Effector memory CD4-positive, alpha-beta T cell (primary cell): Measurements from ENCODE around the gene CTCF.
A peak's percentile ranks its signal among the peaks of the same experiment; 100 is the strongest.

Experiments used
- DNase-seq, 3 donors: peaks; one replicate each; pipeline ENCODE4 v3.0.0-alpha.2; 2020
- H3K27ac ChIP-seq: 2 replicates; pipeline ENCODE4 v1.7.0; 2013; ENCODE audit warnings: mild to moderate bottlenecking, low read length, moderate library complexity; ENCODE audit not compliant: insufficient read depth, poor library complexity, severe bottlenecking
- H3K27me3 ChIP-seq: replicated peaks from 2 replicates; pipeline ENCODE4 v1.7.0; 2013; ENCODE audit warnings: mild to moderate bottlenecking, low read length; ENCODE audit not compliant: insufficient read depth, control insufficient read depth, poor library complexity, severe bottlenecking
- H3K36me3 ChIP-seq: 2 replicates; pipeline ENCODE4 v1.7.0; 2013; ENCODE audit warnings: mild to moderate bottlenecking, low read length, moderate library complexity; ENCODE audit not compliant: control insufficient read depth, insufficient read depth
- H3K4me1 ChIP-seq: 2 replicates; pipeline ENCODE4 v1.7.0; 2013; ENCODE audit warnings: low read length, mild to moderate bottlenecking; ENCODE audit not compliant: control insufficient read depth, insufficient read depth, poor library complexity, severe bottlenecking
- H3K4me3 ChIP-seq: 2 replicates; pipeline ENCODE4 v1.7.0; 2013; ENCODE audit warnings: low read length, low read depth, mild to moderate bottlenecking; ENCODE audit not compliant: insufficient read depth, poor library complexity, severe bottlenecking
- H3K9me3 ChIP-seq: 2 replicates; pipeline ENCODE4 v1.7.0; 2013; ENCODE audit warnings: mild to moderate bottlenecking, low read length, moderate library complexity; ENCODE audit not compliant: control insufficient read depth

The CTCF gene

DNA sequence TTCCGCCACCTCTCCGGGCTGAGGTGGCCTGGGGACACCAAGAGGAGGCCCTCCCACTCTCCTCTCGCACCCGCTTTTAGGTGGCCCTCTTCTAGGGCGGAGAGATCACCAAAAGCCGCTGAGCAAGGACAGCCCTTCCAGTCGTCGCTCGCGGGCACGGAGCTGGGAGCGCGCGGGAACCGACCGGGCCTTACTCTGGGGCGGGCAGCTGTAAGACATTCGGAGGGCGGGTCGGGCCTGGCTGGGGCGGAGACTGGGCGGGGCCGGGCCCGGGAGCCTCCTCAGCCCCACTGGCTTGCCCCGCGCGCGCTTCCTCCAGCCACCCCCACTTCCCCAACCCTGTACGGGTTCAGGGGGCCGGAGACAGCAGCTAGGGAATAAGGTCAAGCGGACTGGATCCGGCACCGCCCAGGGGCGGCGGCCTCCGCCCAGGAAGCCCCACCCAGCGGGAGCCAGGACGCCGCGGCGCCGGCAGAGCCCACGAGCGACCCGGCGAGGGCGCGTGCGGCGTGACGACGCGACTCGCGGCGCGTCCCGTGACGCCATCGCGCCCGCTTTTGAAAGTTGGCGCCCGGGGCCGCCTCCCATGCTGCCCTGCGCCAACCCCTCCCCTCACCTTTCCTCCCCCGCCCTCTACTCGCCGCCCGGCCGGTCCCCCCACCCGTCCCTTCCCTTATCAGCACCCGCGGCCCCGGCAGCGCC lies 351 bp upstream of the CTCF start:
- Histone ChIP-seq H3K27ac (peak overlapping the region; percentile 79), H3K27me3 (no peaks in the 10 kb centered on the region), H3K4me1 (peaks cover 24% of the 10 kb centered on the region), H3K36me3 (no peaks in the 10 kb centered on the region), H3K9me3 (no peaks in the 10 kb centered on the region), H3K4me3 (peak overlapping the region; percentile 65)
- peak; percentile 93 to 96 (median 95) for DNase-seq

DNA sequence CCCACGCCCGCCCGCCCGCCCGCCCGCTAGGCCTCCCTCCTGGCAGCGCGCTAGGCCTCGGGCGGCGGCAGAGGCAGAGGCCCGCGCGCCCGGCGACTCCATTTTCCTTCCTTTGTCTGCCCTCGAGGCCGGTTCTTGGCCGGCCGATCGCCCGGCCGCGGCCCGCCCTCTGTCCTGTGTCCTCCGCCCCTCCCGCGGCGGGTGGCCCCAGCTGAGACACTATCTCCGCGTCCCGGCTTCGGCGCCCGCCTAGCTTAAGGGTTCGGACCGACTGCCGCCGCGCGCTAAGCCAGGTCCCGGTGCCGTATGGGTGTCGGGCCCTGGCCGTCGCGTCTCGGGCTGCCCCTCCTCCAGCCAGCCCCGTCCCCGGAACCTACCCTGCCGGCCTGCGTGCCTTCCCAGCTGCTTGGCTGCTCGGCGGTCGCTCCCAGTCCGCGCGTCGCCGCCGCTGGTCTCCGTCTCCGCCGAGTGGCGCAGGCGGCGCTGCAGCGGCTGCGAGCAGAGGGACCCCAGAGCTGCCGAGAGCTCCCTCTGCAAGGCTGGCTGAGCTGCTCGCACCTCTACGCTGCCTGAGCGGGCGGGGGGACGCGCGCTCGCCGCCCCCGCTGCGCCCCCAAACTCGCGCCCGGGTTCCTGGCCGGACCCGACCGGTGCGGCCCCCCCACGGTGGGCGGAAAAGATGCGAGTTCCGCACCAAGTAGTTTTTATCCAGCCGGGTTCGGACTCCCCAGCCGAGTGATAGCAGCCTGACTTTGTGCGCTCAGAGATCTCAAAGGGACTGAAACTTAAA lies 787 bp downstream of the CTCF start:
- H3K27ac ChIP-seq, result peak overlapping the region; percentile 95
- H3K36me3 ChIP-seq, result no peaks in the 10 kb centered on the region
- no peaks in the 10 kb centered on the region for H3K27me3 ChIP-seq
- H3K4me3 ChIP-seq, result peak overlapping the region; percentile 96
- peaks cover 23% of the 10 kb centered on the region for H3K4me1 ChIP-seq
- no peaks in the 10 kb centered on the region for H3K9me3 ChIP-seq
- peak; percentile 35 to 53 (median 50) for DNase-seq

DNA sequence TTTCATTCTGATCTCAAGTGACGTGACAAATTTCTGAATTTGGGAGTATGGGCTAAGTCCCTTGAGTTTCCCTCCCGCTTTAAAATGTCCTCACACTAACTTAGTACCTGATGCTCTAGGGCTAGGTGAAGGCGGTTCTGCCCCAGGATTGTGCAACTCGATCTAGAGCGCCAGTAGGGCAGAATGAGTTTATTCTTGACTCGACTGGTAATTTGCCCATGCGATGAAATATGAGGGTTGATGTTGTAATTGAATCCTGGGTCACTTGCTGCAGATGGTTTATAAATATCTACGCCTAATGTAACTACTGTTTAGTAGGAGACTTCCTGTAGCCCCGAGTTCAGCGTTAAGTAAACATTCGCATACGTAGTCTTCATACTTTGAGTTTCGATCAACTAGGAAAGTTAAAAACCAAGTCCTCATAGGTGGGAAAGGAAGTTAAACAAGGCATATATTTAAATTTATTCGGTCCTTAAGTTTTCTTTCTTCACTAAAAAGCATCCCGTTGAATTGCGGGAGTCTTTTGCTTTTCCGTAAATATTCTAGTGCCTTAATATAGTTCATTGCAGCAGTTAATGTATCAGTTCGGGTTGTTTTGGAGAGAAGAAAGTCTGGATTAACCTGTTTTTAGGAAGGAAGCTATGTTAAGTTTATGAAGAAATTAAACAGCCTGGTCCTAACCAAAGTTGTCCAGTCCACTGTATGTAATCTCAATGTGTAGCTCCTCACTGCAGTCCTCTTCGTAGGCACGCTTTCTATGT lies 1.6 kb downstream of the CTCF start:
- Histone ChIP-seq H3K27me3 (no peaks in the 10 kb centered on the region), H3K27ac (peak overlapping the region; percentile 95), H3K4me3 (peak overlapping the region; percentile 96), H3K4me1 (peaks cover 23% of the 10 kb centered on the region), H3K36me3 (no peaks in the 10 kb centered on the region), H3K9me3 (no peaks in the 10 kb centered on the region)
- DNase-seq, result no peak

DNA sequence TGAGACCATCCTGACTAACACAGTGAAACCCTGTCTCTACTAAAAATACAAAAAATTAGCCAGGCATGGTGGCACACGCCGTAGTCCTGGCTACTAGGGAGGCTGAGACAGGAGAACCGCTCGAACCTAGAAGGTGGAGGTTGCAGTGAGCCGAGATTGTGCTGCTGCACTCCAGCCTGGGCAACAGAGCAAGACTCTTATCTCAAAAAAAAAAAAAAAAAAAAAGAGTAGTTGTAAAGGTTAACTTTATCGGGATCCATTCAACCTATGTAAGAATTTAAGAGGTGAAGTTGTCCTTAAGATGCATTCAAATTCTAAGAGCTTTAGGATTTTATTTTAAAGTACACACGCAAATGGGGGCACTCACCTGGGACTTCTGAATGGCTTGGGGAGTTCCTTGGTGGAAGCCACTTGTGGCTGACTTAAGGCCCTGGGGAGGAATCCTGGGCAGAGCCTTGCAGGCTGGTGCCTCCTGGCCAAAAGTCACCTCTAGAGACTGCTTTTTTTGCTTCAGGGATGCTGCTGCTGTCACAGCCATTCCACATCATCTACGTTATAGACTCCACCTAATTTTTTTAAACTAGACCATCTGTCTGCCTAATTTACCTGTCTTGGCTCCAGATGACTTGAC lies 3.3 kb downstream of the CTCF start:
- Histone ChIP-seq H3K4me1 (peaks cover 21% of the 10 kb centered on the region), H3K36me3 (no peaks in the 10 kb centered on the region), H3K9me3 (no peaks in the 10 kb centered on the region), H3K27ac (no peak overlapping the region), H3K27me3 (no peaks in the 10 kb centered on the region), H3K4me3 (no peak overlapping the region)
- DNase-seq, result no peak

DNA sequence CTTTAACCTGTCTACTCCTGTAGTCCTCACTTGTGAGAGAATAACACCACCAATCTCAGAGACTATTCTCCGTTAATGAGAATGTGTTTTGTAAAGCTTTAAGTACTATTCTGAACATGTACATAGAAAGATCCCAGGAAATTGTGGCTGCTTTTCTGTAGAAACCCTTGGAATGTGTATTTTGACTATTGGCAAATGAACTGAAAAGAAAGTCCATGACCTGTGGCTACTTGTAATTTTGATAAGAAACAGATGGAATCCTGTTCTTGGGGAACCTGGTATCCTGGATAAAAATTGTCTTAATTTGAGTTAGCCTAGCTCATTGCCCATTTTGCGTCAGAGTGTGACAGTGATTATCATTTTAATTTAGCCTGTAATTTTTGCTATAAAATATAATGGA lies 9.1 kb downstream of the CTCF start:
- DNase-seq, result no peak
- Histone ChIP-seq H3K36me3 (peaks cover 32% of the 10 kb centered on the region), H3K27ac (no peak overlapping the region), H3K4me3 (no peak overlapping the region), H3K4me1 (peaks cover 7% of the 10 kb centered on the region), H3K9me3 (no peaks in the 10 kb centered on the region), H3K27me3 (no peaks in the 10 kb centered on the region)

DNA sequence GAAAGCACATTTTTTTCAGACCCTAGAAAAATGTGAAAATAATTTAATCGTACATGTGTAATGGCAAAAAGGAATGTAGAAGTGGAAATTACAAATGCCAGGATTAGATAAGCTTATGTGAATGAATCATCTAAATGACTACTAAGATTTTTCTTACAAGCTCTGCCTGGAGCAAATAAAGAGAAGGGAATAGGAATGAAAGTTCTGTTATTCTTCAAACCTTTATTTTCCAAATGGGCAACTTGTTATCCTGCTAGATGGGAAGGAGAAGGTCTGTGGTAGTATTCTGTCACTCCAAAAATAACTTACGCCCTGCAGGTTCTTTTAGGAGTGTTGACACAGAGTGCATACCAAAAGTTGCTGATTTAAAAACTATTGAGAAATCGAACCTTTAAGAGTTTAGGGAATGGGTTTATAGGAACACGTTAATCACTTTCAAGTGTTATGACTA lies 9.7 kb downstream of the CTCF start:
- Histone ChIP-seq H3K4me1 (peaks cover 1% of the 10 kb centered on the region), H3K36me3 (peaks cover 32% of the 10 kb centered on the region), H3K27ac (no peak overlapping the region), H3K4me3 (no peak overlapping the region), H3K9me3 (no peaks in the 10 kb centered on the region), H3K27me3 (no peaks in the 10 kb centered on the region)
- no peak for DNase-seq

DNA sequence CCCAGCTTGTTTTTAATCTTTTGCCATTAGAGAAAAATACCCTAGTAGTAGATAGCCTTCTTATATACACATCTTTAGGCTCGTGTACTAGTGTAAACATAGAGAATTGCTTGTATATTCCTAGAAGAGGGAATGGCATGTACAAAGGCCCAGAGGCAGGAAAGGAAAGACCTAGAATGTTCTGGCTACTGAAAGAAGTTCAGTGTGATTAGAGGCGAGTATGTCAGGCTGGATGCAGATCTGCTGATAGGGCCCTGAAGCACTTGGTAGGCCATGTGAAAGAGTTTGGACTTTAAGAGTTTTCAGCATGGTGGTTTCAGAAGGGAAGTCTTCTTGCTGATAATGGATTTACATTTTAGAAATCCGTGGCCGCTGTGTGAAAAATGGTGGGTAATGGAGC lies 17.4 kb downstream of the CTCF start:
- Histone ChIP-seq H3K27me3 (no peaks in the 10 kb centered on the region), H3K27ac (no peak overlapping the region), H3K9me3 (no peaks in the 10 kb centered on the region), H3K36me3 (peaks cover 20% of the 10 kb centered on the region), H3K4me1 (no peaks in the 10 kb centered on the region), H3K4me3 (no peak overlapping the region)
- DNase-seq, result no peak

DNA sequence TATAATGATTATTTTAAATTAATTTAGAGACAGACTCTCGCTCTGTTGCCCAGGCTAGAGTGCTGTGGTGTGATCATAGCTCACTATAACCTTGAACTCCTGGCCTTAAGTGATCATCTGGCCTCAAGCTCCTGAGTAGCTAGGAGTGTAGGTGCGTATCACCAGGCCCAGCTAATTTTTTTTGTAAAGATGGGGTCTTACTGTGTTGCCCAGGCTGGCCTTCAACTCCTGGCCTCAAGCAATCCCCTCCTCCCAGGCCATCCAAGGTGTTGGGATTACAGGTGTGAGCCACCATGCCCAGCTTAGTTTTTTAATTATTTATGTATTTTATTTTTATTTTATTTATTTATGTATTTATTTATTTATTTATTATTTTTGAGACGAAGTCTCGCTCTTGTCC lies 17.9 kb downstream of the CTCF start:
- no peaks in the 10 kb centered on the region for H3K27me3 ChIP-seq
- no peaks in the 10 kb centered on the region for H3K4me1 ChIP-seq
- DNase-seq, result no peak
- no peak overlapping the region for H3K4me3 ChIP-seq
- peaks cover 15% of the 10 kb centered on the region for H3K36me3 ChIP-seq
- no peak overlapping the region for H3K27ac ChIP-seq
- H3K9me3 ChIP-seq, result no peaks in the 10 kb centered on the region

DNA sequence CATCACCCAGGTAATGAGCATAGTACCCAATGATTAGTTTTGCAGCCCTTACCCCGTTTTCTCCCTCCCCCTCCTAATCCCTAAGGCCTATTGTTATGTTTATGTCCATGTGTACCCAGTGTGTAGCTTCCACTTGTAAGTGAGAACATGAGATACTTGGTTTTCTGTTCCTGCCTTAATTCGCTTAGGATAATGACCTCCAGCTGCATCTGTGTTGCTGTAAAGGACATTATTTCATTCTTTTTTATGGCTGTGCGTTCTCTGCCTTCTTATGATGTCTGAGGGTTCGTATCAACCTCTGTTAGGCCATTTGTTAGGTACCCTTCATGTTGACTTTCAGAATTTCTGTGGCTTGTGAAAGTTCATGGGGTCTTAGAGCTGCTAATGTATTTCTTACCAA lies 31.0 kb downstream of the CTCF start:
- H3K4me1 ChIP-seq, result no peaks in the 10 kb centered on the region
- no peak overlapping the region for H3K4me3 ChIP-seq
- no peaks in the 10 kb centered on the region for H3K9me3 ChIP-seq
- DNase-seq, result no peak
- H3K27ac ChIP-seq, result no peak overlapping the region
- peaks cover 6% of the 10 kb centered on the region for H3K36me3 ChIP-seq
- H3K27me3 ChIP-seq, result no peaks in the 10 kb centered on the region
